ENCODE data around the gene PLIN5.

The PLIN5 gene

GRCh38 chr19:4503132-4503824 lies 31.7 kb downstream of the PLIN5 start:
- TF ChIP-seq CTCF (IDR thresholded peaks at IDR 0.05; ENCODE audit: low read depth, low read length, missing control alignments) = no peak
- H3K4me3 ChIP-seq (replicated peaks; ENCODE audit: low read depth, low read length) = no peak overlapping the region
- no peak for DNase-seq (ENCODE audit: extremely low read depth, low read depth)

- DNase-seq (ENCODE audit: extremely low read depth, low read depth) = no peak
- no peak overlapping the region for H3K4me3 ChIP-seq (replicated peaks; ENCODE audit: low read depth, low read length)
- no peak for TF ChIP-seq CTCF (IDR thresholded peaks at IDR 0.05; ENCODE audit: low read depth, low read length, missing control alignments)
These were observed 32.5 kb downstream of the PLIN5 start for GRCh38 chr19:4502282-4503131.

GRCh38 chr19:4501691-4502090 lies 33.3 kb downstream of the PLIN5 start:
- no peak for TF ChIP-seq CTCF (IDR thresholded peaks at IDR 0.05; ENCODE audit: low read depth, low read length, missing control alignments)
- H3K4me3 ChIP-seq (replicated peaks; ENCODE audit: low read depth, low read length) = no peak overlapping the region
- no peak for DNase-seq (ENCODE audit: extremely low read depth, low read depth)

- no peak for DNase-seq (ENCODE audit: extremely low read depth, low read depth)
- no peak overlapping the region for H3K4me3 ChIP-seq (replicated peaks; ENCODE audit: low read depth, low read length)
- TF ChIP-seq CTCF (IDR thresholded peaks at IDR 0.05; ENCODE audit: low read depth, low read length, missing control alignments) = no peak
These were observed 34.0 kb downstream of the PLIN5 start for GRCh38 chr19:4500841-4501591.

GRCh38 chr19:4499855-4500254 lies 35.2 kb downstream of the PLIN5 start:
- TF ChIP-seq CTCF (IDR thresholded peaks at IDR 0.05; ENCODE audit: low read depth, low read length, missing control alignments) = no peak
- DNase-seq (ENCODE audit: extremely low read depth, low read depth) = no peak
- no peak overlapping the region for H3K4me3 ChIP-seq (replicated peaks; ENCODE audit: low read depth, low read length)

- TF ChIP-seq CTCF (IDR thresholded peaks at IDR 0.05; ENCODE audit: low read depth, low read length, missing control alignments) = no peak
- H3K4me3 ChIP-seq (replicated peaks; ENCODE audit: low read depth, low read length) = no peak overlapping the region
These were observed 35.7 kb downstream of the PLIN5 start for GRCh38 chr19:4499318-4499717.

More at GRCh38 chr19:4499318-4499717, 35.7 kb downstream of the PLIN5 start:
- no peak for DNase-seq (ENCODE audit: extremely low read depth, low read depth)

Measured in HFF-Myc (cell line).